ENCODE data around the gene ADAR.

ADAR gene

GRCh38 chr1:154609398-154610380 lies 1.7 kb upstream of the ADAR start:
- peaks cover 4% of the 10 kb centered on the region for H3K4me1 ChIP-seq (ENCODE audit: control insufficient read depth, insufficient read depth, low read depth, low read length)

GRCh38 chr1:154608397-154609270 lies 648 bp upstream of the ADAR start:
- Histone ChIP-seq H3K9me3 (ENCODE audit: control insufficient read depth, low read length) (no peaks in the 10 kb centered on the region), H3K4ac (ENCODE audit: low read depth in 1 of 2, low read length in 2 of 2) (peak overlapping the region in 1 of 2 experiments; percentile 65), H3K9ac (ENCODE audit: low read length) (peak overlapping the region; percentile 97), H2BK15ac (ENCODE audit: low read depth, poor library complexity, severe bottlenecking) (no peak overlapping the region), H2BK12ac (ENCODE audit: low read length in 2 of 2) (no peak overlapping the region), H2BK5ac (ENCODE audit: low read depth, low read length, poor library complexity, severe bottlenecking) (no peak overlapping the region), H3K27me3 (ENCODE audit: control insufficient read depth in 1 of 2, insufficient read depth in 1 of 2, low read length in 2 of 2) (no peaks in the 10 kb centered on the region), H3K79me1 (replicated peaks; ENCODE audit: low read length, poor library complexity, severe bottlenecking) (peaks cover 9% of the 10 kb centered on the region), H3K36me3 (ENCODE audit: control insufficient read depth in 1 of 2, insufficient read depth in 2 of 2, low read depth in 1 of 2, low read length in 2 of 2) (peaks cover 0 to 9% of the 10 kb centered on the region in 2 experiments), H3K27ac (ENCODE audit: low read length, poor library complexity, severe bottlenecking) (peak overlapping the region; percentile 91), H4K91ac (ENCODE audit: low read length) (peak overlapping the region; percentile 54), H2AFZ (ENCODE audit: low read depth, low read length) (no peak overlapping the region), H3K23ac (ENCODE audit: low read length in 2 of 2) (no peak overlapping the region), H3K4me2 (ENCODE audit: low read length, poor library complexity, severe bottlenecking) (peak overlapping the region; percentile 81), H3K4me3 (ENCODE audit: insufficient read depth in 1 of 2, low read depth in 1 of 2, low read length in 2 of 2) (peak overlapping the region; percentile 83 to 97), H2AK5ac (ENCODE audit: low read length, severe bottlenecking) (no peak overlapping the region), H3K4me1 (ENCODE audit: control insufficient read depth, insufficient read depth, low read depth, low read length) (peaks cover 4% of the 10 kb centered on the region), H4K8ac (ENCODE audit: low read length) (peak overlapping the region; percentile 92), H3K14ac (ENCODE audit: low read length in 2 of 2) (no peak overlapping the region), H3K18ac (ENCODE audit: low read depth in 1 of 2, low read length in 2 of 2) (peak overlapping the region; percentile 11 to 75), H2BK120ac (ENCODE audit: low read depth, low read length) (peak overlapping the region; percentile 67)
- 4% methylated on average over 27 of the region's 37 CpGs for WGBS
- DNase-seq, result peak; percentile 81

More at GRCh38 chr1:154609398-154610380, 1.7 kb upstream of the ADAR start:
- no peak overlapping the region for H3K14ac ChIP-seq (ENCODE audit: low read length in 2 of 2)
- H2BK12ac ChIP-seq (ENCODE audit: low read length in 2 of 2), result no peak overlapping the region
- no peak overlapping the region for H2BK15ac ChIP-seq (ENCODE audit: low read depth, poor library complexity, severe bottlenecking)
- H3K9me3 ChIP-seq (ENCODE audit: control insufficient read depth, low read length), result no peaks in the 10 kb centered on the region
- no peak overlapping the region for H3K23ac ChIP-seq (ENCODE audit: low read length in 2 of 2)
- H2BK120ac ChIP-seq (ENCODE audit: low read depth, low read length), result no peak overlapping the region
- no peak overlapping the region for H3K4me2 ChIP-seq (ENCODE audit: low read length, poor library complexity, severe bottlenecking)
- no peak overlapping the region for H4K8ac ChIP-seq (ENCODE audit: low read length)
- H3K4ac ChIP-seq (ENCODE audit: low read depth in 1 of 2, low read length in 2 of 2), result no peak overlapping the region
- peak overlapping the region in 1 of 2 experiments; percentile 26 for H3K18ac ChIP-seq (ENCODE audit: low read depth in 1 of 2, low read length in 2 of 2)
- H3K36me3 ChIP-seq (ENCODE audit: control insufficient read depth in 1 of 2, insufficient read depth in 2 of 2, low read depth in 1 of 2, low read length in 2 of 2), result peaks cover 0 to 5% of the 10 kb centered on the region in 2 experiments
- 70% methylated on average over 9 of the region's 12 CpGs for WGBS
- no peaks in the 10 kb centered on the region for H3K27me3 ChIP-seq (ENCODE audit: control insufficient read depth in 1 of 2, insufficient read depth in 1 of 2, low read length in 2 of 2)
- H2AFZ ChIP-seq (ENCODE audit: low read depth, low read length), result no peak overlapping the region
- H3K27ac ChIP-seq (ENCODE audit: low read length, poor library complexity, severe bottlenecking), result no peak overlapping the region
- no peak overlapping the region for H2AK5ac ChIP-seq (ENCODE audit: low read length, severe bottlenecking)
- no peak overlapping the region for H4K91ac ChIP-seq (ENCODE audit: low read length)
- H3K9ac ChIP-seq (ENCODE audit: low read length), result peak overlapping the region; percentile 97
- peak overlapping the region in 1 of 2 experiments; percentile 97 for H3K4me3 ChIP-seq (ENCODE audit: insufficient read depth in 1 of 2, low read depth in 1 of 2, low read length in 2 of 2)
- no peak overlapping the region for H2BK5ac ChIP-seq (ENCODE audit: low read depth, low read length, poor library complexity, severe bottlenecking)
- DNase-seq, result peak; percentile 41
- peaks cover 13% of the 10 kb centered on the region for H3K79me1 ChIP-seq (replicated peaks; ENCODE audit: low read length, poor library complexity, severe bottlenecking)

- Histone ChIP-seq H3K4me3 (ENCODE audit: insufficient read depth in 1 of 2, low read depth in 1 of 2, low read length in 2 of 2) (peak overlapping the region; percentile 83 to 97), H4K8ac (ENCODE audit: low read length) (no peak overlapping the region), H2AK5ac (ENCODE audit: low read length, severe bottlenecking) (no peak overlapping the region), H3K4ac (ENCODE audit: low read depth in 1 of 2, low read length in 2 of 2) (peak overlapping the region; percentile 21), H3K9me3 (ENCODE audit: control insufficient read depth, low read length) (no peaks in the 10 kb centered on the region), H3K79me1 (replicated peaks; ENCODE audit: low read length, poor library complexity, severe bottlenecking) (peaks cover 4% of the 10 kb centered on the region), H2AFZ (ENCODE audit: low read depth, low read length) (no peak overlapping the region), H3K23ac (ENCODE audit: low read length in 2 of 2) (no peak overlapping the region), H2BK120ac (ENCODE audit: low read depth, low read length) (no peak overlapping the region), H3K4me1 (ENCODE audit: control insufficient read depth, insufficient read depth, low read depth, low read length) (peaks cover 4% of the 10 kb centered on the region), H2BK12ac (ENCODE audit: low read length in 2 of 2) (peak overlapping the region in 1 of 2 experiments; percentile 4), H3K27ac (ENCODE audit: low read length, poor library complexity, severe bottlenecking) (peak overlapping the region; percentile 86), H3K4me2 (ENCODE audit: low read length, poor library complexity, severe bottlenecking) (peak overlapping the region; percentile 66), H3K27me3 (ENCODE audit: control insufficient read depth in 1 of 2, insufficient read depth in 1 of 2, low read length in 2 of 2) (no peaks in the 10 kb centered on the region), H2BK15ac (ENCODE audit: low read depth, poor library complexity, severe bottlenecking) (no peak overlapping the region), H2BK5ac (ENCODE audit: low read depth, low read length, poor library complexity, severe bottlenecking) (no peak overlapping the region), H3K36me3 (ENCODE audit: control insufficient read depth in 1 of 2, insufficient read depth in 2 of 2, low read depth in 1 of 2, low read length in 2 of 2) (peaks cover 7 to 22% of the 10 kb centered on the region in 2 experiments), H3K9ac (ENCODE audit: low read length) (peak overlapping the region; percentile 97), H3K14ac (ENCODE audit: low read length in 2 of 2) (no peak overlapping the region), H4K91ac (ENCODE audit: low read length) (no peak overlapping the region), H3K18ac (ENCODE audit: low read depth in 1 of 2, low read length in 2 of 2) (peak overlapping the region; percentile 85 to 93)
- WGBS, result 15% methylated on average over 7 of the region's 11 CpGs
- peak; percentile 65 for DNase-seq
Observed at GRCh38 chr1:154607106-154607608, 829 bp downstream of the ADAR start.
